Right lung (tissue), 5 donors: ENCODE data around the gene NES. TPM values are rescaled to one million over a fixed set of nuclear protein-coding genes. Genes with fewer than 3 reads are reported as not detected.
"Not testable (repeated sequence)": the region's sequence is repeated elsewhere in the genome, so short reads cannot be mapped to it uniquely, and the experiment has no call there.

ENCODE experiments used
- DNase-seq, 2 donors: peaks; one replicate each; pipeline ENCODE4 v3.0.0-alpha.2; 2013
- polyA plus RNA-seq, 5 donors: library from polyadenylated mRNA; unstranded; fragments of 120-200 nt; gene quantifications; one replicate each; pipeline versions ENCODE4 v1.2.1 to v1.2.3, GENCODE V29; 2013; ENCODE audit warnings: inconsistent platforms in 1 of 5, low replicate concordance in 1 of 5; ENCODE audit not compliant: insufficient read length in 5 of 5, insufficient read depth in 1 of 5

The NES gene
- polyA plus RNA-seq, 5 donors = 49.2 to 97.6 (median 56.4) TPM

GRCh38 chr1:156652131-156652991, 24.8 kb downstream of the NES start:
- DNase-seq = peak in 1 of 2 donors; percentile 36

GRCh38 chr1:156648951-156649350, 28.3 kb downstream of the NES start:
- no peak for DNase-seq

GRCh38 chr1:156648496-156648895, 28.7 kb downstream of the NES start:
- DNase-seq = no peak

- no peak for DNase-seq
Observed at GRCh38 chr1:156647351-156647750, 29.9 kb downstream of the NES start.

GRCh38 chr1:156646738-156647211, 30.4 kb downstream of the NES start:
- DNase-seq = no peak

GRCh38 chr1:156645666-156646065, 31.5 kb downstream of the NES start:
- no peak for DNase-seq

GRCh38 chr1:156645056-156645455, 32.2 kb downstream of the NES start:
- DNase-seq = no peak

- DNase-seq = no peak
Observed at GRCh38 chr1:156644640-156645039, 32.6 kb downstream of the NES start.

- DNase-seq = no peak
Observed at GRCh38 chr1:156644146-156644545, 33.1 kb downstream of the NES start.

- DNase-seq = no peak
Observed at GRCh38 chr1:156643778-156644092, 33.5 kb downstream of the NES start.

GRCh38 chr1:156643049-156643777, 34.0 kb downstream of the NES start:
- no peak for DNase-seq

GRCh38 chr1:156642265-156643048, 34.8 kb downstream of the NES start:
- DNase-seq = no peak

- DNase-seq = peak in 1 of 2 donors; percentile 23
Observed at GRCh38 chr1:156641761-156642264, 35.4 kb downstream of the NES start, which contains the start of gene BCAN. Gene BCAN (plus strand): TSS chr1:156642117. CDS start chr1:156646055, 3,938 bp downstream.

GRCh38 chr1:156640842-156641706, 36.1 kb downstream of the NES start:
- DNase-seq = no peak

- no peak for DNase-seq
Observed at GRCh38 chr1:156639601-156640101, 37.6 kb downstream of the NES start.

- DNase-seq = no peak
Observed at GRCh38 chr1:156638189-156638985, 38.8 kb downstream of the NES start.

- no peak for DNase-seq
Observed at GRCh38 chr1:156632355-156632754, 44.9 kb downstream of the NES start.

- not testable (repeated sequence) for DNase-seq
Observed at GRCh38 chr1:156631152-156631551, 46.1 kb downstream of the NES start.

GRCh38 chr1:156629823-156630449, 47.3 kb downstream of the NES start:
- DNase-seq = no peak
